OCI-LY7 (cell line): ENCODE data around the gene WDR83.

Experiments used
- EZH2phosphoT487 ChIP-seq: fragments of 200-600 bp; sonication (generic); IDR thresholded peaks from 2 replicates; pipeline ENCODE4 v1.6.1; 2018; ENCODE audit warnings: low read depth, borderline replicate concordance, mild to moderate bottlenecking, mixed run types, antibody characterized with exemption, low read length, moderate library complexity, mixed read lengths
- TF ChIP-seq, protein P1 (sequence below): fragments of 200-600 bp; sonication (generic); conservative IDR thresholded peaks from 2 replicates; pipeline ENCODE4 v1.5.1; 2014; ENCODE audit warnings: mild to moderate bottlenecking, antibody characterized with exemption, low read length, moderate library complexity, mixed read lengths

DNA sequence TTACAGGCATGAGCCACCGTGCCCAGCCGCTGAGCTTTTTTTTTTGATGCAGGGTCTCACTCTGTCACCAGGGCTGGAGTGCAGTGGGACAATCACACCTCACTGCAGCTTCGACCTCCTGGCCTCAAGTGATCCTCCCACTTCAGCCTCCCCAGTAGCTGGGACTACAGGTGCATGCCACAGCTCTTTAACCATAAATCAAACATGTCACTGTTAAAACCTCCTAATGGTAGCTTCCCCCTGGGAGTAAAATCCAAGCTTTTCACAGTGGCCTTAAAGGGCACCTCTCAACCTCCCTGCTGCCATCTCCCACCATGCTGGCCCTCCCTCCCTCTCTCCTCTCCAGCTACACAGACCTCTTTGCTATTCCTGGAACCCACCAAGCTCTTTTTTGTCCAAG, 19.2 kb downstream of the WDR83 start:
- TF ChIP-seq, protein P1, sequence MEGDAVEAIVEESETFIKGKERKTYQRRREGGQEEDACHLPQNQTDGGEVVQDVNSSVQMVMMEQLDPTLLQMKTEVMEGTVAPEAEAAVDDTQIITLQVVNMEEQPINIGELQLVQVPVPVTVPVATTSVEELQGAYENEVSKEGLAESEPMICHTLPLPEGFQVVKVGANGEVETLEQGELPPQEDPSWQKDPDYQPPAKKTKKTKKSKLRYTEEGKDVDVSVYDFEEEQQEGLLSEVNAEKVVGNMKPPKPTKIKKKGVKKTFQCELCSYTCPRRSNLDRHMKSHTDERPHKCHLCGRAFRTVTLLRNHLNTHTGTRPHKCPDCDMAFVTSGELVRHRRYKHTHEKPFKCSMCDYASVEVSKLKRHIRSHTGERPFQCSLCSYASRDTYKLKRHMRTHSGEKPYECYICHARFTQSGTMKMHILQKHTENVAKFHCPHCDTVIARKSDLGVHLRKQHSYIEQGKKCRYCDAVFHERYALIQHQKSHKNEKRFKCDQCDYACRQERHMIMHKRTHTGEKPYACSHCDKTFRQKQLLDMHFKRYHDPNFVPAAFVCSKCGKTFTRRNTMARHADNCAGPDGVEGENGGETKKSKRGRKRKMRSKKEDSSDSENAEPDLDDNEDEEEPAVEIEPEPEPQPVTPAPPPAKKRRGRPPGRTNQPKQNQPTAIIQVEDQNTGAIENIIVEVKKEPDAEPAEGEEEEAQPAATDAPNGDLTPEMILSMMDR: no peak
- TF ChIP-seq EZH2phosphoT487: no peak
